ENCODE results near the gene UTS2. TPM values are rescaled to one million over a fixed set of nuclear protein-coding genes. Genes with fewer than 3 reads are reported as not detected.

Gene UTS2
- total RNA-seq, 3 donors from 2014 or later: 1.6 TPM; not detected in 2

DNA sequence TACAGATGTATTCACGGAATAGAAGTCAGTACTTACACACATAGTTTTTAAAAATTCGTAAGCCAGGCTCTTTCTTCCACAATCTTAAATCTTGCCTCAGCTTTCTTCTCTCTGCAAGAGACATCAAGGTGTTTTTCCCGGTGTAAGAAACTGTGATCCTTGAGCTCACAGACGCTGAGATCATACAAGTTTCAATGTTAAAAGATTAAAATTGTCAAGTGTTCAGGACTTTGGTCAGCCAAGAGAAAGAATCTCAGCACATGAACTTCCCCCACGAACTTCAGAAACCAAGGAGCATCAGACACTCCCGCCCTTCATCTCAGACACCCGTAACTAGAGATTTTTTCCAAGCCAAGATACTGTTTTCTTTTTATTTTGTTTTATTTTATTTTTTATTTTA, 6.2 kb downstream of the UTS2 start:
- no peak for DNase-seq (ENCODE audit: low spot score in 2 of 2)
- H3K9me3 ChIP-seq: no peaks in the 10 kb centered on the region
- no peaks in the 10 kb centered on the region for H3K4me1 ChIP-seq
- no peaks in the 10 kb centered on the region for H3K27me3 ChIP-seq
- no peak for TF ChIP-seq POLR2AphosphoS5 (IDR thresholded peaks at IDR 0.05)
- no peak for TF ChIP-seq POLR2A (IDR thresholded peaks at IDR 0.05)
- TF ChIP-seq, protein P1, sequence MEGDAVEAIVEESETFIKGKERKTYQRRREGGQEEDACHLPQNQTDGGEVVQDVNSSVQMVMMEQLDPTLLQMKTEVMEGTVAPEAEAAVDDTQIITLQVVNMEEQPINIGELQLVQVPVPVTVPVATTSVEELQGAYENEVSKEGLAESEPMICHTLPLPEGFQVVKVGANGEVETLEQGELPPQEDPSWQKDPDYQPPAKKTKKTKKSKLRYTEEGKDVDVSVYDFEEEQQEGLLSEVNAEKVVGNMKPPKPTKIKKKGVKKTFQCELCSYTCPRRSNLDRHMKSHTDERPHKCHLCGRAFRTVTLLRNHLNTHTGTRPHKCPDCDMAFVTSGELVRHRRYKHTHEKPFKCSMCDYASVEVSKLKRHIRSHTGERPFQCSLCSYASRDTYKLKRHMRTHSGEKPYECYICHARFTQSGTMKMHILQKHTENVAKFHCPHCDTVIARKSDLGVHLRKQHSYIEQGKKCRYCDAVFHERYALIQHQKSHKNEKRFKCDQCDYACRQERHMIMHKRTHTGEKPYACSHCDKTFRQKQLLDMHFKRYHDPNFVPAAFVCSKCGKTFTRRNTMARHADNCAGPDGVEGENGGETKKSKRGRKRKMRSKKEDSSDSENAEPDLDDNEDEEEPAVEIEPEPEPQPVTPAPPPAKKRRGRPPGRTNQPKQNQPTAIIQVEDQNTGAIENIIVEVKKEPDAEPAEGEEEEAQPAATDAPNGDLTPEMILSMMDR (IDR thresholded peaks at IDR 0.05): no peak
- intact Hi-C loops (cut with DNase I; ENCODE audit: low total_unique reads): no loop called here
- H3K4me3 ChIP-seq: no peak overlapping the region
- peaks cover 6% of the 10 kb centered on the region for H3K36me3 ChIP-seq
- no peak overlapping the region for H3K27ac ChIP-seq

DNA sequence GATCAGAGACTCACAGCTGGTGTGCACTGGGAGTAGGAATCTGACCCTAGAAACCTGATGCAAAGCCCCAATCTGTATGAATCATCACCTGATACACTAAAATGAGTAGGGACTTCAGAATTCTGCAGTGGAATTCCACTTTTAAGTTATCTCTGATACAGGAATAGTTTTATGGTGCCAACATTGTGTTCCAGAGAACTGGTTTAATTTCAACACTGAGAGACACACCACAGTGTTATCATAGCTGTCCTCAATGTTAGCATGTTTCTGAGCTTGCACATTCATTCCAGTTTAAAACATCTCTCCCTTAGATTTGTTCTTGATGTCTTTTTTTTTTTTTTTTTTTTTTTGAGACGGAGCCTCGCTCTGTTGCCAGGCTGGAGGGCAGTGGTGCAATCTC, 7.1 kb downstream of the UTS2 start:
- Histone ChIP-seq H3K27me3 (no peaks in the 10 kb centered on the region), H3K9me3 (no peaks in the 10 kb centered on the region), H3K27ac (no peak overlapping the region), H3K36me3 (peaks cover 6% of the 10 kb centered on the region), H3K4me3 (no peak overlapping the region), H3K4me1 (no peaks in the 10 kb centered on the region)
- TF ChIP-seq POLR2A (IDR thresholded peaks at IDR 0.05): no peak
- TF ChIP-seq, protein P1 (IDR thresholded peaks at IDR 0.05): no peak
- TF ChIP-seq POLR2AphosphoS5 (IDR thresholded peaks at IDR 0.05): no peak
- intact Hi-C loops (cut with DNase I; ENCODE audit: low total_unique reads): no loop called here
- DNase-seq (ENCODE audit: low spot score in 2 of 2): no peak

- Histone ChIP-seq H3K4me3 (no peak overlapping the region), H3K27ac (no peak overlapping the region), H3K27me3 (no peaks in the 10 kb centered on the region), H3K9me3 (peaks cover 5 to 9% of the 10 kb centered on the region in 2 donors), H3K4me1 (no peaks in the 10 kb centered on the region), H3K36me3 (peaks cover 27% of the 10 kb centered on the region)
- TF ChIP-seq, protein P1 (IDR thresholded peaks at IDR 0.05): no peak
- TF ChIP-seq POLR2AphosphoS5 (IDR thresholded peaks at IDR 0.05) (no peak), POLR2A (IDR thresholded peaks at IDR 0.05) (no peak)
- no peak for DNase-seq (ENCODE audit: low spot score in 2 of 2)
- intact Hi-C loops (cut with DNase I; ENCODE audit: low total_unique reads): no loop called here
Observed at GRCh38 chr1:7842517-7842916, 10.3 kb downstream of the UTS2 start.

GRCh38 chr1:7839526-7839925, 13.3 kb downstream of the UTS2 start:
- intact Hi-C loops (cut with DNase I; ENCODE audit: low total_unique reads): no loop called here
- DNase-seq (ENCODE audit: low spot score in 2 of 2): no peak
- H3K36me3 ChIP-seq: peaks cover 27% of the 10 kb centered on the region
- no peaks in the 10 kb centered on the region for H3K27me3 ChIP-seq
- TF ChIP-seq, protein P1 (IDR thresholded peaks at IDR 0.05): no peak
- TF ChIP-seq POLR2AphosphoS5 (IDR thresholded peaks at IDR 0.05): no peak
- no peak for TF ChIP-seq POLR2A (IDR thresholded peaks at IDR 0.05)
- H3K4me1 ChIP-seq: no peaks in the 10 kb centered on the region
- H3K9me3 ChIP-seq: peaks cover 5 to 9% of the 10 kb centered on the region in 2 donors
- H3K4me3 ChIP-seq: no peak overlapping the region
- no peak overlapping the region for H3K27ac ChIP-seq

DNA sequence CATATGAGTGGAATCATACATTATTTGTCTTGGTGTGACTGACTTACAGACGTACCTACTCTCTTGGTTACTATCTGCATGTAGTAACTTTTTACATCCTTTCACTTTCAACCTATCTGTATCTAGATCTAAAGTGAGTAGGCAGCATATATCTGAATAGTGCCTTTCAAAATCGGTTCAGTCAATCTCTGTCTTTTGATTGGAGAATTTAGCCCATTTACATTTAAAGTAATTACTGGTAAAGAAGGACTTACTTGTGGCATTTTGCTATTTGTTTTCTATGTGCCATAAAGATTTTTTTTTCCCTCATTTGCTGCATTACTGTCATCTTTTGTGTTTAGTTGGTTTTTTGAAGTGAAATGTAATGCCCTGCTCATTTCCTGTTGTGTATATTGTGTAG, 14.2 kb downstream of the UTS2 start:
- H3K4me3 ChIP-seq: no peak overlapping the region
- H3K9me3 ChIP-seq: peaks cover 5 to 9% of the 10 kb centered on the region in 2 donors
- H3K27me3 ChIP-seq: no peaks in the 10 kb centered on the region
- intact Hi-C loops (cut with DNase I; ENCODE audit: low total_unique reads): no loop called here
- no peaks in the 10 kb centered on the region for H3K4me1 ChIP-seq
- TF ChIP-seq POLR2A (IDR thresholded peaks at IDR 0.05) (no peak), POLR2AphosphoS5 (IDR thresholded peaks at IDR 0.05) (no peak)
- TF ChIP-seq, protein P1 (IDR thresholded peaks at IDR 0.05): no peak
- no peak overlapping the region for H3K27ac ChIP-seq
- DNase-seq (ENCODE audit: low spot score in 2 of 2): no peak
- peaks cover 24% of the 10 kb centered on the region for H3K36me3 ChIP-seq
